Stimulated activated CD8-positive, alpha-beta memory T cell treated with anti-CD3 and anti-CD28 coated beads, Interleukin-15, amount 100 ng/mL, for 4 hours (primary cell): ENCODE results near the gene CCDC92B.
"Not testable (repeated sequence)": the region's sequence is repeated elsewhere in the genome, so short reads cannot be mapped to it uniquely, and the experiment has no call there.

Source experiments
- DNase-seq, 2 donors: peaks; one replicate each; pipeline ENCODE4 v3.0.0-alpha.2; 2020; ENCODE audit warnings: low read depth in 2 of 2

Gene CCDC92B

DNA sequence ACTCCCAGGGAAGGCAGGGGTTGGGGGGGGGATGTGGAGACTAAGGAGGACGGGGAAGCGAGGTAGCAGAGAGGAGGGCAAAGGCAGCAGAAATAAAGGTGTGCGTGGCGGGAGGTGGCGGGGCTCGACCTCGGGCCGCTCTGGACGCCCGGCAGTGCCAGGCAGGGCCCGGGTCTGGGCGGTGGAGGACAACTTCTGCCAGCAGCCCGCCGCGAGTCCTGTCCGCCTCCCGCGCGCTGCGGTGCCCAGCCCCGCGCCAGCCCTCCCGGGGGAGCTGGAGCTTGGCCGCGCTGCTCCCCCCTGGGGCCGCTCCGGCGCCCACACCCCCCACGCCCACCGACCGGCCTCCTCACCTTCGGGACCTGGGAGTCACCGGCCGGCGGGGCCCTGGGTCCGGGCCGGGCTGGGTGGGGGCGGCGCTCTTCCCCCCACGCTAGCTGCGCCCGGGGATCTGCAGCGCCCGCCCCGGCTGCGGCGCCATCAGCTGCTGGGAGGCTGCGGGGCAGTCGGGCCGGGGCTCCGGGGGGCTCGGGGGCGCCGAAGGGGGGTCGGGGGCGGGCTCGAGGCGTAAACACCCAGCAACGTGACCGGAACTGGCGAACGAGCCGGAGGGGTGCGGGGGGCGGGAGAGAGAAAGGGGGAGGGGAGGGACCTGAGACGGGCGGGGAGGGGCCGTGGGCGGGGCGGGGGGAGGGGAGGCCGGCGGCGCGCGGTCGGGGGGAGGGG is at the start of gene CCDC92B:
Gene CCDC92B (minus strand): TSS at position 595 of the 726 bp plus-strand sequence. CDS start 14,507 bp downstream, outside the sequence.
- DNase-seq = no peak

DNA sequence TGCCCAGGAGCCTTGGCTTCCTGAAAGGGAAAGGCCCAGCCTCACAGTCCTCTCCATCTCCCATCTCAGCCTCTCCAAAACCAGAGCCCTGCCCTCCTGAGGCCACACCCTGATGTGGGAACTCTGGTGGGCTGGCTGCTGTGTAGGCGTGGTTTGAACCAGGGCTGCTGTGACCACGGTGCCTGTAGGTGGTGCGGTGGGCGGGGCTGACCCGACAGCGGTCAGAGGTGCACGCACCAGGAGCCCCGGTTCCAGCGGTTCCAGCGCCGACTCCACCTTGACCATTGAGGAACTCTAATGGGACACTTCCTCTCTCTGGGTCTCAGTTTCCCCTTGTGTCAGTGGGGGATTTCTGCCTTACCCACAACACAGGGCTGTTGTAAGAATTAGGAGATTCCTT is 49.2 kb upstream of the CCDC92B start:
- no peak for DNase-seq

DNA sequence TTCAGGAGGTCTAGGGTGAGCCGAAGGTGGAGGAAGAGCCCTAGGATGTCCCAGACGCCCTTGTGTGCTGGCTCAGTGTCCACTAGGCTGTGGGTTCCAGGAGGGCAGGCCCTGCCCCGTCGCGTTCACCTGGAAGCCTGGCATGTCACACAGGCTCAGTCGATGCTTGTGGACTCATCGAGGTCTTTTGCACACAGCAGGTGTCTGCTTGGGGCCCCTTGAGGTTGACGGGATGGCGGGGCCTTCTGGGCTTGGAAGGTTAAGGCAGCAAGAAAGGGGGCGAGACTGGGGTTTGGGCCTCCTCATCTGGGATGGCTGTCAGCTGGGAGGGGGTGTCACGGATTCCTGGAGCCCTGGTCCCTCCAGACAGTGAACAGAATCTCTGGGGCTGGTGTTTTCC is 48.7 kb upstream of the CCDC92B start:
- no peak for DNase-seq

DNA sequence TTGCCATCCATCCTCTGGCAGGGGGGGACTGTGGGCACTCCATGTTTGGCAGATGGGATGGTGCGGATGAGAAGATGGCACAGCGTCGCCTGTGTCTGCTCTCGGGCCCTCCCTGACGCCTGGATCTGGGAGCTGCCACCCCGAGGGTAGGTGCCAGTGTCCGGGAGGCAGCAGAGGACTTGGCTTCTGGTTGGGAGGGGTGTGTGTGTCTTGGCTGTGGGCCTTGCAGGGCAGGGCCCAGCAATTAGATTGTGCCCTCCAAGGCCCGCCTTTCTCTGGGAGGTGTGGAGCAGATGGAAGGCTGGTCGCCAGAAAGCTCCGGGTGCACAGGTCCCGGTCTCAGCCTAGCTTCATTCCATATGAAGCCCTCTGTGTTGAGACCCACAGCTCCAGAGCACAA is 48.2 kb upstream of the CCDC92B start:
- no peak for DNase-seq

DNA sequence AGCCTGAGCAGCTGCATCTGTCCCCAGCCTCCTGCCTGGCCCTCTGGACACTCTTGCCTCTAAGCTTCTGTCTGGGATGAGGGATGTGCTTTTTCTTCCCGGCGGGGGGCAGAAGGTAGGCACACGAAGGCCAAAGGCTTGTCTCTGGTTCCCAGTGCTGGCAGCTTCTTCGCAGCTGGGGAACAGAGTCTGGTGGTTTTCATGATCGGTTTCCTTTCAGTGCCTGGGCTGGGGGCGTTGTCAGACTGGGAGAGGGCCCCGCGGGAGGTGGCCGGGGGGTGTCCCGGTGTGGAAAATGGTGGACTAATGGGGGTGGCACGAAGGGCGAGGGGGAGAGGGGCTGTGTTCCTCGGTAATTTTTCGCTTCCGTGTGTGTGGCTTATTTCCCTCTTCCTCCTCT is 47.8 kb upstream of the CCDC92B start:
- DNase-seq = no peak

DNA sequence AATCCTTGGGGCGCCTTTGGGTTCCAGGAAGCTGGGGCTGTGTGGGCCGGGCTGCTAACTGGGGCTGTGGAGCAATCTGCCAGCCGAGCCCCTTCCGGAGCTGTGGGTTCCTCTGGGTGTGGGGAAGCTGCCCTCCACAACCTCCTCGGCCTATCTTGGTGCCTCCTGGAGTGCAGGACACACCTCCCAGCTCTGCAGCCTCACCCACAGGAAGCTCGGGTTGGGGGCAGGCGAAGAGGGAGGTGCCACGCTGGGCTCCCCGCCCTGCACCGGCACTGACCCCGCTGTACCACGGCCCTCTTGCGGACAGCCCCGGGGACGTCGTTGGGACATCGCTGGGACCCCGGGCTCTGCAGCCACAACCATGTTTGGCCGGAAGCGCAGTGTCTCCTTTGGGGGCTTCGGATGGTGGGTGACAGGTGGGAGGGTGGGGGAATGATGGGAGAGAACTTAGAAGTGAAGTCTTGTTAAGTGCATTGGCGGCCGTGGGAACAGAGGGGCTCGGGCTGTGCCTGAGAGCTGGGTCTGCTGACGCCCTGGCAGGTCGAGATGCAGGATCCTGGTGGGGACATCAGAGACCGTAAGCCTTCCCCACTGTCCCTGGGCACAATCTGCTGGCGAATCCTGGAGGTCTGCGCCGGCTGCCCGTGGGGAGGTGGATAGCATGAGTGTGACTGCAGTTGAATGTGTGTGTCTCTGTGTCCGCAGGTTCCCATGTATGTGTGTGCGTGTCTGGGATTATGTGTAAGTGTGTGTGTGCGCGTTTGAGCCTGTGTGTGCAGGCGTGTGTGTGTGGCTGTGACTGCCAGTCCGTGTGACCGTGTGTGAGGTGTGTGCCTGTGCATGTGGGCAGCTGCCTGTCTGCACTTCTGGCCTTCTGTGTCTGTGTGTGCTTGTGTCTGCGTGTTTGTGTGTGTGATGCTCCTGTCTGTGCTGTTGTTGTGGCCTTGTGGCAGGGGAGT is 47.0 kb upstream of the CCDC92B start, which contains the start of gene RAP1GAP2:
Gene RAP1GAP2 (plus strand): TSS at position 275 of the 962 bp plus-strand sequence. CDS start 90 bp downstream, at position 365.
- DNase-seq = peak; percentile 40 to 41

DNA sequence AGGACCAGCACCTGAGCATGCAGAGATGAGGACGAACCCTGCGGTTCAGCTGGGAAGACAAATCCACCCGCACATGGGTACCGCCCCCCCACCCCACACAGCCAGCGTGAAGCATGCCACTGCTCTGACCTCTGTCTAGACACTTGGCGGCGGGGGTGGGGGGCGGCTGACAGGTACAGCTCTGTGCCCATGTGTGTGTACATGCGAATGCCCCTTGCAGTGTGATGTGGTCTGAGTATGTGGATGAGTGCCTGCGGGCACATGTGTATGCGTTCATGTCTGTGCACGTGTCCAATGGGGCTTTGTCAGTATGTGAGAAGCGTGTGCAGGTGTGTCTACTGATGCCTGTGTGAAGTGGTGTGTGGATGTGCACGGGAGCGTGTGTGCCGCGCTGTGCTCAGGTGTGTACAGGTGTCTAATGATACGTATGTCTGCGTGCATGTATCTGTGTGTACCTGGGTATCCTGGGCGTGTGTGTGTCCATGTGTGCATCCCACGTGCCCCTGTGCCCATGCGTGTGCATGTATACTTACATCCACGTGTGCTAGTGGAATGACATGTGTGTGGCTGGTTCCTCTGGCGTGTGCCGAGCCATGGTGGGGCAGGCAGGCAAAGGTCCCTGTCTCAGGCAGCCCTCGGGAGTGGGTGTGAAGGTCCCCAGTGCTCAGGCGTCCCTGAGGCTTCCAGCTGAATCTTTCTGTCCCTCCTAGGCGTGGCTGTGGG is 46.1 kb upstream of the CCDC92B start:
- no peak for DNase-seq

DNA sequence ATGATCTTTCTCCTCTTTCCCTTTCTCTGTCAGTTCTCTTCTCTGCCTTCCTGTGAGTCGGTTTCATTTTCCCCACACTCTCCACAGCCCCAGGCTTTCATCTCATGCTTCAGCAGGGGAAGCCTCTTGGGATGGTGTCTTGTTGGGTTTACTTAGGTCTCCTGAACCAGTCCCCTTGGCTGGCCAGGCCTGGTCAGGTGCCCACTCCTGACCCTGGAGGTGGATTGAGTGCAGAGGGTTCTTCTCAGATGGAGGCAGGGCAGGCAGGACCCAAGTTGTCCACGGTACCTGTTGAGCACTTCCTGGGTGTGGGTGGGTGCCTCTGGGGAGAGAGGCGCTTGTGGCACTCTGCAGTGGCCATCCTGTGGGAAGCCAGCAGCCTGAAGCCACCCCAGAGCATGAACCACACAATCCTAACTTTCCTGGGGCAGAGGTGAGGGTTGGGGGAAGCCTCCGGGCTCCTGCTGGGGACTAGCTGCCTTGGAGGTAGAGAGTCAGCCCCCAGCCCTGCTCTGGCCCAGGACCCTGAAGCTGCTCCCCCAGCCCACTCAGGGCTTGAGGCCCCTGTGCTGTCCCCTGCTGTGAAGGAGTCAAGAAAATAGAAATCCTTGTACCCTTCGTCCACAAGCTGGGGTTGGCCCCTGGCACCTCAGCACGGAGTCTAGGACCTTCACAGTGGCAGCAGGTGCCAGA is 44.8 kb upstream of the CCDC92B start:
- DNase-seq = no peak

DNA sequence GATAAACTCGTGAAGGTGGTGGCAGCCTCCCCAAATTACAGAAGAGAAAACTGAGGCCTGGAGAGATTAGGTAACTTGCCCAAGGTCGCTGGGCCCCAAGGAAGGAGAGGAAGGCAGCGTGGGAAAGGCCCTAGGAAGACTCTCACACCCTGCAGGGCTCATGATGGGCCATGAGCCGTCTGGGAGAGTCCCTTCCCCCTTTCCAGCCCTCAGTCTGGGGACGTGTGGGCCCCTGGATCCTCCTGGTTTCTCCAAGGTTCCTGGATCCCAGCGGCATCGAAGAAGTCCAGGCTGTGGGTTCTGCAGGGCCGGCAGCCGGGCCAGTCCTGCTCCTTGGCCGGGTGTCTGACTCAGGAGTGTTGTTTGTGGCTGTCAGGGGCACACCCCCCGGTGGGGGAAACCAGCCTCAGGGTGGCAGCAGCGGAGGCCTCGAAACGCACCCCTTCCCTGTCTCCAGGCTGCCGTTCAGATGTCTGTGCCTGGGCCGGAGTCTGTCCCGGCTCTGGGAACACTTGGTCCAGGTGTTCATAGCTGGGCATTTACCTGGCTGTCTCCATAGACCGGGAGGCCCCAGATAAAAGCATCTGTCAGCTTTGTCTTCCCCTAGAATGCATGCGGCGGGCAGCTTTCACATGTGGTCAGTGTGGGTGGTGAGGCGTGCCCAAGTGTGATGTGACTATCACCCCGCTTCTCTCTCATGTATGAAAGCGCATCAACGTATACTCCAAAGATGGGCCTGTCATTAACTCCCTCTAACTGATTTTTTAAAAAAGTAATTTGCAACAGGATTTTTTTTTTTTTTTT is 43.1 kb upstream of the CCDC92B start:
- DNase-seq = peak; percentile 63 to 65

DNA sequence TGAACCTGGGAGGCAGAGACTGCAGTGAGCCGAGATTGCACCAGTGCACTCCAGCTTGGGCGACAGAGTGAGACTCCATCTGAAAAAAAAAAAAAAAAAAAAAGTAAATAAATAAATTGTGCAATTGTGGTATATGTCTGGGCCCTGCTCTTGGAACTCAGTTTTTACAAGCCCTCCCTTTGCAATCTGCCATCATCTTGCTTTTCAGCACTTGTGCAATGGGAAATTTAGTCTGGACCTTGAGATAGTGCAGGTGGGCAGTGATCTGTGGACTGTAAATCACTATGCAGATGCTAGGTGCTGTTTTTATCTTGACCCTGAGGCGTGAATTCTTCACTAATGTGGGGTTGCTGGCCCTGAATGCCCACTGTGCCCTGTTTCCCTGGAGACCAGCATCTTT is 40.2 kb upstream of the CCDC92B start:
- DNase-seq = no peak

DNA sequence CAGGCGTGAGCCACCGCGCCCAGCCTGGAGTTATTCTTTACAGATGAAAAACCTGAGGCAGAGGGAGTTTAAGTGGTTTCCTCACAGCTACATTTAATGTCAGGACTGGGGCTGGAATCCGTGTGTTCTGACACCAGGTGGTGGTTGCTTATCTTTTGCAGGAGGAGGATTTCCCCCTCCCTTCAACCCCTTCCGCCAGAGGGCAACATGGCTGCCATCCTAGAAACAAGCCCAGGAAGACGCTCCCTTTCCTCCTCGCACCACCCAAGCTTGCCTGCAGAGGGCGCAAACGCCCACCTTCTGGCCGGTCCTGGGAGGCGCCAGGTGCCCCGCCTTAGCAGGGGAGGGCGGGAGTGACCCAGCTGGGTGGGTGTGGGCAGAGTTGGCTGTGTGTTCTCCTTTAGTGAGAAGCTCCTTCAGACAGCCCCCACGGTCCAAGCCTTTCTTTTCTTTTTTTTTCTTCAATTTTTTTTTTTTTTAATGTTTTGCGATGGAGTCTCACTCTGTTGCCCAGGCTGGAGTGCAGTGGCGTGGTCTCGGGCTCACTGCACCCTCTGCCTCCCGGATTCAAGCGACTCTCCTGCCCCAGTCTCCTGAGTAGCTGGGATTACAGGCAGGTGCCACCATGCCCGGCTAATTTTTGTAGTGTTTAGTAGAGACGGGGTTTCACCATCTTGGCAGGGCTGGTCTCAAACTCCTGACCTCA is 36.9 kb upstream of the CCDC92B start:
- DNase-seq = peak; percentile 69 to 79

DNA sequence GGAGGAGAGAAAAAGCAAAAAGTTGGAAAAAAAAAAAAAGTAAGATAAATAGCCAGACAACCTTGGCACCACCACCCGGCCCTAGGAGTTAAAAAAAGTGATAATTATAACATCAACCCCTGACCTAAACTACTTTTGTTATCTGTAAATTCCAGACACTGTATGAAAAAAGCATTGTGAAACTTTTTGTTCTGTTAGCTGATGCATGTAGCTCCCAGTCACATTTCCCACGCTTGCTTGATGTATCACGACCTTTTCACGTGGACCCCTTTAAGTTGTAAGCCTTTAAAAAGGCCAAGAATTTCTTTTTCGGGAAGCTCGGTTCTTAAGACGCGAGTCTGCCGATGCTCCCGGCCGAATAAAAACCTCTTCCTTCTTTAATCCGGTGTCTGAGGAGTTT is 35.9 kb upstream of the CCDC92B start:
- DNase-seq = not testable (repeated sequence)

DNA sequence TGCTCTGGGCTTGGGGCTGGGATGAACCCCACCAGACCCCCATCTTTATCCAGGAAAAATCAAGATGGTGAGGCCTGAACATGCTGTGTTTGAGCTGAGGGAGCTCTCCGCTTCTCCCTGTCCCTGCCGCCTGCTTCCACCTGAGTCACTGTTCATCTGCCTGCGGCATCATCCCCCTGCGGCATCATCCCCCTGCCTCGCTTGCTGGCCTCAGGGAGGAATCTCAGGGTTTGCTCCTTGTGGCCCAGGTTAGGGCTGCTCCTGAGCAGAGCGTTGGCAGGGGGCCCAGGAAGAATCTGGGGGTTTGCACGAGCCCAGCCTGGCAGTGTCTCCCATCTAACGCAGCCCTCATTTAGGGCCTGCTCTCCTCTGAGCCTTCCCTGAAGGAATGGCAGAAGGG is 35.4 kb upstream of the CCDC92B start:
- DNase-seq = no peak

DNA sequence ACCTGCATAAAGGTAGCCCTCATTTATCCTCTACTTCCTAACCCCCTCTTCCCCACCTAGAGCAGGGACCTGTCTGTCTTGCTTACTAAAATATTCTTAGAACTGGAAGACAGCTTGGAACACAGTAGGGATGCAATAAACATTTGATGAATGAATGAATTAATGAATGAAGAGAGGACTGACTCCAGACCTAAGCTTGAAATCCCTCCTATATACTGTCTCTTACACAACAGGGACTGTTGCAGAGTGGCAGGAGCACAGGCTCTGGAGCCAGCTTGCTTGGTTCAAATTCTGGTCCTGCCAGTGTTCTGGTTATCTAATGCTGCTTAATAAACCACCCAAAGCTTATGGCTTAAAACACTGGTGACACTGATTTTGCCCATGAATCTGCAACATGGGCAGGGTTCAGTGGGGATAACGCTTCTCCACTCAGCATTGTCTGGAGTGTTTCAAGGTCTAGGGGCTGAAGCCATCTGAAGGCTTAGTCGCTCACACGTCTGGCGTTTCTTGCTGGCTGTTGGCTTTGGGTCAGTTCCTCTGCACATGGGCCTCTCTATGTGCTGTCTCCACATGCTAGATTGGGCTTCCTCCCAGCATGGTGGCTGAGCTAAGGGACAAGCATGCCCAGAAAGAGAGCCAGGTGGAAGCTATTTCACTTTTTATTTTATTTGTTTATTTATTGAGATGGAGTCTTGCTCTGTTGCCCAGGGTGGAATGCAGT is 34.0 kb upstream of the CCDC92B start:
- no peak for DNase-seq

DNA sequence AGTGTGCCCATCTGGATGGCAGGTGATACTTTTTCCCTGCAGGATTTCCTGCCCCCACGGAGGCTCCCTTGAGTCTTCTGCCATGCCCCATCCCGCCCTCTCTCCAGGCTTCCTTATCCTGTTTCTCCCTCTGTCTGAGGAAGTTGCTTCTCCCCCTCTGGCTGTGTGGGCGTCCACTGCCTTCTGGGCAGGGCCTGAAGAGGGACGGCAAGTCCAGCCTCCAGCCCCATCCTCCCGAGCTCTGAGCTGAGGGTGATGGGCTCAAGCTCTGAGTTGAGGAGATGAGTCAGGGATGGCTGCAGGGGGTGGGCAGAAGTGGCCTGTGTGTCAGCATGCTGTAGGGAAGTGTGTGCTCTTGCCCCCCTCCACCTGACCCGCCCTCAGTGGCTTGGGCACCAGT is 32.6 kb upstream of the CCDC92B start:
- DNase-seq = no peak

DNA sequence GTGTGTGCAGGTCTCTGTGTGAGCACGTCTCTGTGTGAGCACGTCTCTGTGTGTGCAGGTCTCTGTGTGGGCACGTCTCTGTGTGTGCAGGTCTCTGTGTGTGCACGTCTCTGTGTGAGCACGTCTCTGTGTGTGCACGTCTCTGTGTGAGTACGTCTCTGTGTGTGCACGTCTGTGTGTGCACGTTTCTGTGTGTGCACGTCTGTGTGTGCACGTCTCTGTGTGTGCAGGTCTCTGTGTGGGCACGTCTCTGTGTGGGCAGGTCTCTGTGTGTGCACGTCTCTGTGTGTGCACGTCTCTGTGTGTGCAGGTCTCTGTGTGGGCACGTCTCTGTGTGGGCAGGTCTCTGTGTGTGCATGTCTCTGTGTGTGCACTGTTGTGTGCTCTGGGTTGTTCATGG is 32.1 kb upstream of the CCDC92B start:
- not testable (repeated sequence) for DNase-seq

DNA sequence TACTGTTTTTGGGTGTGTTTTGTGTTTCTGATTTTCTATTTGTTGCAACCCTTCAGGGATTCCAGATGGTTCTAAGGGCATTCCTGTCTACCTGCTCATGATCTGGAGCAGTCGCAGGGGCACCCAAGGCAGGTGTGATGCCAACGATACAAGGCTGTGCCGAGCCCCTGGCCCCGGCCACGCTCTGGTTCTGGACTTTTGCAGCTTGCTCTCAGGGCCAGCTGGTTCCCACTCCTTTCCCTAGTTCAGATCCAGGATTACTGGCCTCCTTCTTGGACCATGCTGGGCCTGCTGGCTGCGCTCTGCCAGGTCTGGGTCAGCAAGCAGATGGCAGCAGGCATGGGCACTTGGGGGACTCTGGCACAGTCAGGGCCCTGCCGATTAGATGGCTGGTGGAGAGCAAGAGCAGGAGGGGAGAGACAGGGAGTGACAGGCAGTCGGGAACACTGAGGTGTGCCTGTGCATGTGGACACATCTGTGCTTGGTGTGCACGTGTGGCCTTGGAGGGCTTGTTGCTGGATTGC is 31.5 kb upstream of the CCDC92B start:
- no peak for DNase-seq

DNA sequence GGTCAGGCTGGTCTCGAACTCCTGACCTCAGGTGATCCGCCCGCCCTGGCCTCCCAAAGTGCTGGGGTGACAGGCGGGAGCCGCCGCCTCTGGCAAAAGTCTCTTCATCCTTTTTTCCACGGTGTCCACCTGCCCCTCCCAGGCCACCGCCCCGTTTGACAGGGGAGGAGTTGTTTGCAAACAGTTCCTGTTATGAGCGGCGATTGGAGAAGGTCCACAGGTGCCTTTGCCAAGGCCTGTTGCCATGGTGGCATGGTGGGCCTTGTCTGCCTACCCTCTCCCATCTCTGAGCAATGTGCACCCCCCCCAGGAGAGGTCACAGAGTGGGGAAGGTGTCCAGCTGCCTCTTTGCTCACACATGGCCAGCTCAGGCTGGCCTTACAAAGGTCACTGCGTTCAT is 30.8 kb upstream of the CCDC92B start:
- DNase-seq = no peak

DNA sequence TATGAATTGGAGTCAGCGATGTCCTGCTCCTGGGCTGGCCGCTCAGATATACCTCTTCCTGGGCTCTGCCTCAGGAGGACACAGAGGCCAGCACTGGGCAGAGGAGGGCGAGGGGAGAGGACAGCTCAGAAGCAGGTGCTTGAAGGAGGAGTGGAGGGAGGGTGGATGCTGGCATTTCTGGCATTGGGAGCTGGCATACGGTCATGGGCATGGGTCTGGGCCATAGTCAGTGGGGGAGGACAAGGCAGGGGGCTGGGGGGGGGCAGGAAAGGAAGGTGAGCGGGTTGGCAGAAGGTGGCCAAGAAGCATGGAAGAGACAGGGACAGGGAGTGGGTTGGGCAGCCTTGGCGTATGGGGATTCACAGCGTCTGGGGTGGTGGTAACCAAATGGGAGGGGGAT is 30.1 kb upstream of the CCDC92B start:
- DNase-seq = no peak
